Measurements from ENCODE around the gene HGS.

HGS gene

DNA sequence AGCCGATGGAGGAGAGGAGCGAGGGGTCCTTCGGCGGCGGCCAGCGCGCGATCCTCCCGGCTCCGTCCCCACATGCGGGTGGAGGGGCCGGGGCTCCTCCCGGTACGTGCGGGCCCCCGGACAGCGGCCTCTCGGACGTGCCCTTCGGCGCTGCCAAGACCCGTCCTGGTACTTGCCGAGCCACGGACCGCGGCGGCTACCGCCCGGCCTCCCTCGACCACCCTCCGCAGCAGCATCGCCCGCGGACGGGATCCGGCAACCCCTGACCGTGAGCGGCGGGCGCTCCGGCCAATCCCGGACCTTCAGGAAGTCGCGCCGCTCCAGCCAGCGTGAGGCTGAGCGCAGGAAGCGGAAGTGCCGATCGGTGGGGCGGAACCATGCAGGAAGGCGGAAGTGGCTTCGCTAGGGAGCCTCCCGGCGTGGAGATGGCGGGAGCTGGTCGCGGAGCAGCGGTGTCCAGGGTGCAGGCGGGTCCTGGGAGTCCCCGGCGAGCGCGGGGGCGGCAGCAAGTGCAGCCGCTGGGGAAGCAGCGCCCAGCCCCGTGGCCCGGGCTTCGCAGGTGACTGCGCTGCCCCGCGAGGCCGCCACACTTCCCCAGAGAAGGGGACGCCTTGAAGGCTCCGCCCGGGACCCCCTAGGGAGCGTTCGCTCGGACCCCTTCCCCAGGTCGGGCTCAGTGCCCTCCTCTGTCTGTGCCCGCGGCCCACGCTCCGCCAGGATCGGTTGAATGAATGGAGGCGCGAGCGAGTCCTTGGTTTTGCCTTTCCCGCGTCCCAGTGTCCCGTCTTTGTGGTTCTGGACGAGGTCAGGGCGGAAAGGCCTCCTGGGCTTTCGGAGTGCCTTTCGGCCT is 17.2 kb upstream of the HGS start, which contains the start of the genes CCDC137 and OXLD1:
CCDC137 (plus strand) TSS at position 396 of the 850 bp plus-strand sequence; CDS start at position 426, 30 bp downstream.
OXLD1 (minus strand) TSS at position 264 of the 850 bp plus-strand sequence; CDS start at position 236, 28 bp downstream.
- TF ChIP-seq, protein P1, sequence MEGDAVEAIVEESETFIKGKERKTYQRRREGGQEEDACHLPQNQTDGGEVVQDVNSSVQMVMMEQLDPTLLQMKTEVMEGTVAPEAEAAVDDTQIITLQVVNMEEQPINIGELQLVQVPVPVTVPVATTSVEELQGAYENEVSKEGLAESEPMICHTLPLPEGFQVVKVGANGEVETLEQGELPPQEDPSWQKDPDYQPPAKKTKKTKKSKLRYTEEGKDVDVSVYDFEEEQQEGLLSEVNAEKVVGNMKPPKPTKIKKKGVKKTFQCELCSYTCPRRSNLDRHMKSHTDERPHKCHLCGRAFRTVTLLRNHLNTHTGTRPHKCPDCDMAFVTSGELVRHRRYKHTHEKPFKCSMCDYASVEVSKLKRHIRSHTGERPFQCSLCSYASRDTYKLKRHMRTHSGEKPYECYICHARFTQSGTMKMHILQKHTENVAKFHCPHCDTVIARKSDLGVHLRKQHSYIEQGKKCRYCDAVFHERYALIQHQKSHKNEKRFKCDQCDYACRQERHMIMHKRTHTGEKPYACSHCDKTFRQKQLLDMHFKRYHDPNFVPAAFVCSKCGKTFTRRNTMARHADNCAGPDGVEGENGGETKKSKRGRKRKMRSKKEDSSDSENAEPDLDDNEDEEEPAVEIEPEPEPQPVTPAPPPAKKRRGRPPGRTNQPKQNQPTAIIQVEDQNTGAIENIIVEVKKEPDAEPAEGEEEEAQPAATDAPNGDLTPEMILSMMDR (IDR thresholded peaks at IDR 0.05; ENCODE audit: low read depth, low read length, missing control alignments) = no peak
- in situ Hi-C loops (cut with HindIII; ENCODE audit: low pct_ligation_motif_present, low sequenced_read_pairs) = no loop called here
- peak within 1 kb of the TSS; percentile 51 for H3K27ac ChIP-seq

DNA sequence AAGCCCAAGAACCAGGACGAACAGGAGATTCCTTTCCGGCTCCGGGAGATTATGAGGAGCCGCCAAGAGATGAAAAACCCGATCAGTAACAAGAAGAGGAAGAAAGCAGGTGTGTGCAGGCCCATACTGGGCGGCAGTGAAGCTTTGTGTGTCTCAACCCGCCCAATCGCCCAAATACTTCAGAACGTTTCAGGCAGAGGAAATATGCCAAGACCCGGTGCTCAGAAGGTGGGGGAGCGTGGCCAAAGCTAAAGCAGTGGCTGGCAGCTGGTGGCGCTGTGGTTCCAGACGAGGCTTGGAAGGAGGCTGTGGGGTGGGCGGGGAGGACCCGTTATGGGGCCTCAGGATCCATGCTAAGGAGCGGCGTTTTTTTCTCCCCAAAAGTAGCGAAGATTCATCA is 16.1 kb upstream of the HGS start:
- in situ Hi-C loops (cut with HindIII; ENCODE audit: low pct_ligation_motif_present, low sequenced_read_pairs) = no loop called here
- H3K27ac ChIP-seq = no peak overlapping the region
- no peaks in the 10 kb centered on the region for H3K27me3 ChIP-seq (replicated peaks)
- H3K4me3 ChIP-seq (ENCODE audit: low read depth, low read length) = no peak overlapping the region
- TF ChIP-seq, protein P1 (IDR thresholded peaks at IDR 0.05; ENCODE audit: low read depth, low read length, missing control alignments) = no peak
- no peak for DNase-seq
- H3K36me3 ChIP-seq (replicated peaks) = peaks cover 38% of the 10 kb centered on the region

More for the DNA sequence above, 17.2 kb upstream of the HGS start, which contains the start of the genes CCDC137 and OXLD1:
- Histone ChIP-seq H3K27me3 (replicated peaks) (no peaks in the 10 kb centered on the region), H3K4me3 (ENCODE audit: low read depth, low read length) (peak within 1 kb of the TSS; percentile 89), H3K36me3 (replicated peaks) (peaks cover 26% of the 10 kb centered on the region)
- peak; percentile 92 for DNase-seq

DNA sequence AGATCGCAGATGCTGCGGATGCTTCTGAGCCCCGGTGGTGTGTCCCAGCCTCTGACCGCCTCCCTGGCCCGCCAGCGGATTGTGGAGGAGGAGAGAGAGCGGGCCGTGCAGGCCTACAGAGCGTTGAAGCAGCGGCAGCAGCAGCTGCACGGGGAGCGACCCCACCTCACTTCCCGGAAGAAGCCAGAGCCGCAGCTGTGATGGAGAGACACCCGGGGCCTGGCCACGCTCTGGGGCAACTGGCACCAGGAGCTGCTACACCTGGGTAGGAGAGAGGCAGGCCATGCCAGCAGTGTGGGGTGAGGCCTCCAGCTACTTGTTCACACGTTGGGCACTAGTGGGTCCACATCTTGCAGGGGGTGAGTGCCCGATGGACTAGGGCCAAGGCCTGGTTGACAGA is 11.3 kb upstream of the HGS start:
- TF ChIP-seq, protein P1 (IDR thresholded peaks at IDR 0.05; ENCODE audit: low read depth, low read length, missing control alignments) = no peak
- H3K4me3 ChIP-seq (ENCODE audit: low read depth, low read length) = no peak overlapping the region
- no peak overlapping the region for H3K27ac ChIP-seq
- in situ Hi-C loops (cut with HindIII; ENCODE audit: low pct_ligation_motif_present, low sequenced_read_pairs) = no loop called here
- peaks cover 50% of the 10 kb centered on the region for H3K36me3 ChIP-seq (replicated peaks)
- no peak for DNase-seq
- H3K27me3 ChIP-seq (replicated peaks) = no peaks in the 10 kb centered on the region

DNA sequence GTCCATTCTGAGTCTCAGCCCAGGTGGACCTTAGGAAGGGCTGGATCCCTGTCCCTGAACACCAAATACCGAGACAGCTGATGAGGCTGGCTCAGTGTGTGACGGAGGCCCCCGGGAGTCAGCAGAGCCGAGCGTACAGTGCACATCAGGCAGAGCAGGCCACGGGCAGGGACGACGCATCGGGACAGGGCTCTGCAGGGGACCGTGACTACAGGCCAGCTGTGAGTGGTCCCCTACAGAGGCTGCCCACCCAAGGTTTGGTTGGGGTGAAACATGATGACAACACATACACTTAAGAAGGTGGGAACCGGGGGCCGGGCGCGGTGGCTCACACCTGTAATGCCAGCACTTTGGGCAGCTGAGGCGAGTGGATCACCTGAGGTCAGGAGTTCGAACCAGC is 10.9 kb upstream of the HGS start:
- H3K4me3 ChIP-seq (ENCODE audit: low read depth, low read length) = no peak overlapping the region
- TF ChIP-seq, protein P1 (IDR thresholded peaks at IDR 0.05; ENCODE audit: low read depth, low read length, missing control alignments) = no peak
- in situ Hi-C loops (cut with HindIII; ENCODE audit: low pct_ligation_motif_present, low sequenced_read_pairs) = no loop called here
- H3K27me3 ChIP-seq (replicated peaks) = no peaks in the 10 kb centered on the region
- H3K27ac ChIP-seq = no peak overlapping the region
- DNase-seq = no peak
- peaks cover 50% of the 10 kb centered on the region for H3K36me3 ChIP-seq (replicated peaks)

DNA sequence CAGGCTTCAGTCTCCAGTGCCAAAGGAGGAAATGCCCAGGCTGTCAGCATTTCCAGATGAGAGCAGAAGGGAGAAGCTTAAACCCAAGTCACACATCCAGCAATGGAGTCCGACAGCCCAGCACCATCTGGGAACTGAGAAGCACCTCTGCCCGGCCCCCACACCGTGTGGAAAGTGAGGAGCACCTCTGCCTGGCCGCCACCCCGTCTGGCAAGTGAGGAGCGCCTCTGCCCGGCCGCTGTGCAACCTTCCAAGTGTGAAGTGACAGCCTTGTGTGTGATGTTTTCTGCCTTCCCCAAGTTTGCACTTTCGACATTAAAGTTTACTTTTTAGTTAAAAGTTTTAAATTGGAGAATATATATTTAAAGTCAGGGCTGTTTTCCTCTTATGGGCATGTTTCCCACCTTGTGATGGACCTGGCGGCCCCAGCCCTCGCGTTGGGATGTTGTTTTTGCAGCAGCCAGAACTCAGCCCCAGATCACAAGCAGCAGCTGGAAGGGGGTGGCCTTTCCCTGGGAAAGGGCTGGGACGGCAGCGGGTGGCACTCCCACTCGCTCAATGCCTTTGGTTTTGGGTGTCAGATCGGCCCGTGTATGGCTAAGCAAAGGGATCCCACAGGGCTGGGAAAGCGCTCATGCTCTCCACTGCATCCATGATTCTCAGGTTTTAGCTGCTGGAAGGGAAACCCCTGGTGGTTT is 10.1 kb upstream of the HGS start:
- no peak overlapping the region for H3K4me3 ChIP-seq (ENCODE audit: low read depth, low read length)
- in situ Hi-C loops (cut with HindIII; ENCODE audit: low pct_ligation_motif_present, low sequenced_read_pairs) = no loop called here
- H3K27ac ChIP-seq = no peak overlapping the region
- TF ChIP-seq, protein P1 (IDR thresholded peaks at IDR 0.05; ENCODE audit: low read depth, low read length, missing control alignments) = no peak
- no peaks in the 10 kb centered on the region for H3K27me3 ChIP-seq (replicated peaks)
- DNase-seq = no peak
- peaks cover 50% of the 10 kb centered on the region for H3K36me3 ChIP-seq (replicated peaks)
